Left ventricle myocardium superior (tissue), 1 donor: ENCODE data around the gene GOLGA8G. TPM values are rescaled to one million over a fixed set of nuclear protein-coding genes. Genes with fewer than 3 reads are reported as not detected.
"Not testable (repeated sequence)": the region's sequence is repeated elsewhere in the genome, so short reads cannot be mapped to it uniquely, and the experiment has no call there.

Experiments used
- ATAC-seq: fragments of 200-7000 bp; cut with Tn5 transposase; one replicate; pipeline ENCODE4 v1.9.1; 2020; ENCODE audit warnings: mild to moderate bottlenecking, moderate library complexity
- DNase-seq: peaks from one replicate; pipeline ENCODE4 v3.0.0-alpha.2; 2020
- intact Hi-C: fragments of 100-400 bp; cut with micrococcal nuclease; formaldehyde crosslinking; loops from one replicate; pipeline ENCODE4 v1.11.0; 2022
- long read RNA-seq: library from polyadenylated mRNA; unstranded; transcript quantifications from one replicate; pipeline ENCODE4 v2.0.0, GENCODE V29; 2021
- microRNA-seq: library from miRNA; unstranded; fragments of <30 nt; microRNA quantifications from one replicate; pipeline ENCODE4 v1.2.0, GENCODE V29; 2020; ENCODE audit warnings: borderline number of aligned reads
- total RNA-seq: library from RNA; stranded (reverse); fragmentation: NEBNext Ultra II Directional; extraction: Animal tissue kit (Norgen Biotek cat#: 25700); gene quantifications from one replicate; pipeline ENCODE4 v1.2.1, GENCODE V29; 2021
- donor health status: DM: no; HTN: yes; CAD: no; lungs with severe emphysema.

GOLGA8G gene
- total RNA-seq: not detected
- long read RNA-seq: 0 reads

- ATAC-seq, DNase-seq, intact Hi-C loops: not testable (repeated sequence)
Observed at GRCh38 chr15:28532954-28533353, at the start of gene GOLGA8G. TSS of gene GOLGA8G (minus strand) at chr15:28532971. CDS start at chr15:28532909, 62 bp downstream.

GRCh38 chr15:28573351-28573750 lies 40.6 kb upstream of the GOLGA8G start:
- ATAC-seq, intact Hi-C loops, DNase-seq: not testable (repeated sequence)

GRCh38 chr15:28553268-28553667 lies 20.5 kb upstream of the GOLGA8G start, which contains the start of gene GOLGA6L25:
TSS of gene GOLGA6L25 (plus strand) at chr15:28553568. CDS start at chr15:28553629, 61 bp downstream.
- intact Hi-C loops, ATAC-seq, DNase-seq: not testable (repeated sequence)

- ATAC-seq, intact Hi-C loops, DNase-seq: not testable (repeated sequence)
Observed at GRCh38 chr15:28515208-28515607, 17.6 kb downstream of the GOLGA8G start.

GRCh38 chr15:28514128-28514527 lies 18.6 kb downstream of the GOLGA8G start:
- intact Hi-C loops, DNase-seq, ATAC-seq: not testable (repeated sequence)

GRCh38 chr15:28508217-28508889 lies 24.4 kb downstream of the GOLGA8G start:
- DNase-seq (peak; percentile 4), ATAC-seq (peak; percentile 70)
- intact Hi-C loops: not testable (repeated sequence)

- DNase-seq, ATAC-seq, intact Hi-C loops: not testable (repeated sequence)
Observed at GRCh38 chr15:28481340-28481739, 51.4 kb downstream of the GOLGA8G start.

Small RNA genes lying within 50 kb of the gene (microRNA-seq; reads per million reads assigned to microRNA genes)
- not detected for gene MIR4509-3

Other genes with a start within 250 kb of the GOLGA8G start
- gene HERC2, start 210.8 kb downstream of the GOLGA8G start, total RNA-seq: 44.3 TPM
- not detected for gene GOLGA6L24, start 174.9 kb downstream of the GOLGA8G start, total RNA-seq
- gene GOLGA8F, start 154.3 kb downstream of the GOLGA8G start, total RNA-seq: not detected
- not detected for gene GOLGA6L25, start 20.6 kb upstream of the GOLGA8G start, total RNA-seq
- 1.4 TPM for gene GOLGA8M, start 179.4 kb upstream of the GOLGA8G start, total RNA-seq